Breast epithelium (tissue), 4 donors: Measurements from ENCODE around the gene ANXA2. TPM values are rescaled to one million over a fixed set of nuclear protein-coding genes. Genes with fewer than 3 reads are reported as not detected.

Source experiments
- DNase-seq, 2 donors: peaks; one replicate each; pipeline ENCODE4 v3.0.0-alpha.2; 2019; ENCODE audit warnings: low spot score in 2 of 2
- H3K27ac ChIP-seq, 2 donors: fragments of 200-600 bp; sonication (generic) in 1 of 2; one replicate each; pipeline ENCODE4 v1.5.1; 2016 to 2019; ENCODE audit warnings: mild to moderate bottlenecking in 1 of 2
- H3K27me3 ChIP-seq, 2 donors: fragments of 200-600 bp; sonication (generic) in 1 of 2; one replicate each; pipeline versions ENCODE4 v1.5.1 to v1.6.0; 2017 to 2019; ENCODE audit warnings: control low read depth in 1 of 2, mild to moderate bottlenecking in 1 of 2
- H3K36me3 ChIP-seq: fragments of 200-600 bp; one replicate; pipeline ENCODE4 v1.5.1; 2019
- H3K4me1 ChIP-seq, 2 donors: fragments of 200-600 bp; sonication (generic); one replicate each; pipeline ENCODE4 v1.5.1; 2016 to 2019; ENCODE audit warnings: control low read depth in 1 of 2
- H3K4me3 ChIP-seq, 3 donors: fragments of 200-600 bp; sonication (generic); 1 replicate in 2 of 3; 2 replicates in 1 of 3; pipeline ENCODE4 v1.5.1; 2016 to 2019; ENCODE audit warnings: mild to moderate bottlenecking in 3 of 3, moderate library complexity in 2 of 3
- H3K9me3 ChIP-seq, 2 donors: fragments of 200-600 bp; sonication (generic) in 1 of 2; one replicate each; pipeline ENCODE4 v1.5.1; 2016 to 2019; ENCODE audit warnings: control low read depth in 1 of 2
- POLR2A ChIP-seq: fragments of 450-650 bp; IDR thresholded peaks from one replicate; pipeline ENCODE4 v1.6.1; 2016; ENCODE audit warnings: antibody characterized with exemption, mild to moderate bottlenecking, moderate library complexity
- POLR2AphosphoS5 ChIP-seq, 3 donors: sonication (generic); formaldehyde crosslinking; IDR thresholded peaks; one replicate each; pipeline ENCODE4 v1.6.1; 2017; ENCODE audit warnings: antibody characterized with exemption in 3 of 3
- intact Hi-C: fragments of 100-400 bp; cut with DNase I; formaldehyde crosslinking; loops from one replicate; pipeline ENCODE4 v1.15.1; 2023; ENCODE audit warnings: low total_unique reads
- total RNA-seq, 3 donors: library from RNA; depleted of rRNA; stranded (reverse); fragments of >200 nt; gene quantifications; one replicate each; pipeline ENCODE4 v1.1.0, GENCODE V29; 2016
- TF ChIP-seq, protein P1 (sequence below), 3 donors: fragments of 450-650 bp; IDR thresholded peaks; one replicate each; pipeline ENCODE4 v1.5.1; 2016 to 2017; ENCODE audit warnings: antibody characterized with exemption in 3 of 3, mild to moderate bottlenecking in 3 of 3, moderate library complexity in 3 of 3

The ANXA2 gene
- total RNA-seq, 3 donors from 2014 or later, result 875 to 1,598 (median 923) TPM

DNA sequence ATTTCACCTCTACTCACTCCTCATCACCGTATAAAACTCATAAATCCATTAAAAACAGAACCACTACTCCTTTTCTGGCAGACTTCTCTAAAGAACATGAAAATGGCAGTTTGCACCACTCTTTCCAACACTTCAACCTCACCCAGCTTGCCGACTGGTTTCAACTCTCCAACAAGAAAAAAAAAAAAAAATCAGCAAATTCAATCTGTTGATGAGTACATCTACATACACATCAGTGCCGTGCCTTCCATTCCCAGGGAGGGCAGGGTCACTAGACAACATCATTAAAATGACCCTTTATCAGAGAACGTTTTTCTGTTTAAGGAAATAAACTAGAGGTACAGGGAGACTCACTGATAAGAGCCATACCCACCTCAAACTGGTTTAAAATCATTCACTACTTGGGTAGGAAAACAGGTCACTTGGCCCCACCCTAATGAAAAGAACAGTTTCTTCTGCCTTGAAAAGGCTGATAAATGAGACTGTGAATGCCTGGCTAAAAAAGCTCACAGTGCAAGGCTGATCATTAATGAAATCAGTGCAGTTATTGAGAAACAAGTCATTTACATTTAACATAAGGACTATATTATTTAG is 6.0 kb downstream of the ANXA2 start:
- TF ChIP-seq, protein P1, sequence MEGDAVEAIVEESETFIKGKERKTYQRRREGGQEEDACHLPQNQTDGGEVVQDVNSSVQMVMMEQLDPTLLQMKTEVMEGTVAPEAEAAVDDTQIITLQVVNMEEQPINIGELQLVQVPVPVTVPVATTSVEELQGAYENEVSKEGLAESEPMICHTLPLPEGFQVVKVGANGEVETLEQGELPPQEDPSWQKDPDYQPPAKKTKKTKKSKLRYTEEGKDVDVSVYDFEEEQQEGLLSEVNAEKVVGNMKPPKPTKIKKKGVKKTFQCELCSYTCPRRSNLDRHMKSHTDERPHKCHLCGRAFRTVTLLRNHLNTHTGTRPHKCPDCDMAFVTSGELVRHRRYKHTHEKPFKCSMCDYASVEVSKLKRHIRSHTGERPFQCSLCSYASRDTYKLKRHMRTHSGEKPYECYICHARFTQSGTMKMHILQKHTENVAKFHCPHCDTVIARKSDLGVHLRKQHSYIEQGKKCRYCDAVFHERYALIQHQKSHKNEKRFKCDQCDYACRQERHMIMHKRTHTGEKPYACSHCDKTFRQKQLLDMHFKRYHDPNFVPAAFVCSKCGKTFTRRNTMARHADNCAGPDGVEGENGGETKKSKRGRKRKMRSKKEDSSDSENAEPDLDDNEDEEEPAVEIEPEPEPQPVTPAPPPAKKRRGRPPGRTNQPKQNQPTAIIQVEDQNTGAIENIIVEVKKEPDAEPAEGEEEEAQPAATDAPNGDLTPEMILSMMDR (IDR thresholded peaks at IDR 0.05), result no peak
- no peak for TF ChIP-seq POLR2A
- no peak for TF ChIP-seq POLR2AphosphoS5 (IDR thresholded peaks at IDR 0.05)
- intact Hi-C loops, result no loop called here
- Histone ChIP-seq H3K27ac (peak overlapping the region; percentile 91 to 99), H3K4me3 (no peak overlapping the region), H3K9me3 (no peaks in the 10 kb centered on the region), H3K4me1 (peaks cover 20 to 64% of the 10 kb centered on the region in 2 donors), H3K36me3 (no peaks in the 10 kb centered on the region), H3K27me3 (no peaks in the 10 kb centered on the region)
- no peak for DNase-seq

DNA sequence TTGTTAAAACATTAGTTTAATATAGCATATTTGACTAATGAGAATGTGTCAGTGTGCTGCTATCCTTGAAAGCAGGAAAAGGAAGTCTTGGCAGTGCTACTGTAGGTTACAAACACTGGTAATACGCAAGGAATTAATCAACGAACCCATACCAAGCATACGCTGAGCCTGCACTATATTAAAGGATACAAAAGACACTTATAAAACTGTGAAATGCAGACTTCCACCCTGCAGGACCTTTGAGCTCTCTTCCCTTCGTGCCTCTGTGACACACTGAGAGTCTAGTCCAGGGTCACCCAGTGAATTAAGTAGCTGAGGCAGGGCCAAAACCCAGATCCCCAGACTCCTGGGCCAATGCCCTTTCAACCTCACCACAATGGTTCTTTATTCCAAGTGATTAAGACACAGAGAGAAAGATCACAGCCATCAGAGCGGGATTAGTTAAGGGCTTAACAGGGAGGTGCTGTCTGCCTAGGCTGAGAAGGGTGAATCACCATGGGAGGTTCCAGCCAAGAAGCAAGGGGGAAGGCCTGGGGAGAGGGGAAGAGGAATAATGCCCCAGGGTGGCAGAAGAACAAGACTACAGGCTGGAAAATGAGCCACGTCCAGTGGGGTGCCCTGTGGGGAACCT is 6.8 kb downstream of the ANXA2 start:
- no peaks in the 10 kb centered on the region for H3K27me3 ChIP-seq
- peak overlapping the region; percentile 91 to 99 for H3K27ac ChIP-seq
- H3K9me3 ChIP-seq, result no peaks in the 10 kb centered on the region
- intact Hi-C loops, result no loop called here
- DNase-seq, result peak in 1 of 2 donors; percentile 54
- H3K4me1 ChIP-seq, result peaks cover 20 to 64% of the 10 kb centered on the region in 2 donors
- TF ChIP-seq, protein P1 (IDR thresholded peaks at IDR 0.05), result no peak
- peak in 2 of 3 donors; percentile 15 to 50 for TF ChIP-seq POLR2AphosphoS5 (IDR thresholded peaks at IDR 0.05)
- no peaks in the 10 kb centered on the region for H3K36me3 ChIP-seq
- H3K4me3 ChIP-seq, result peak overlapping the region in 2 of 3 donors; percentile 12 to 53

GRCh38 chr15:60390231-60390630 is 7.6 kb downstream of the ANXA2 start:
- intact Hi-C loops, result no loop called here
- Histone ChIP-seq H3K4me1 (peaks cover 13 to 61% of the 10 kb centered on the region in 2 donors), H3K27ac (peak overlapping the region; percentile 91 to 99), H3K4me3 (peak overlapping the region in 2 of 3 donors; percentile 12 to 53), H3K36me3 (no peaks in the 10 kb centered on the region), H3K9me3 (no peaks in the 10 kb centered on the region), H3K27me3 (no peaks in the 10 kb centered on the region)
- TF ChIP-seq POLR2AphosphoS5 (IDR thresholded peaks at IDR 0.05) (no peak), POLR2A (no peak)
- TF ChIP-seq, protein P1 (IDR thresholded peaks at IDR 0.05), result no peak
- DNase-seq, result no peak

GRCh38 chr15:60389261-60390077 is 8.3 kb downstream of the ANXA2 start:
- H3K27ac ChIP-seq, result peak overlapping the region; percentile 91 to 99
- H3K36me3 ChIP-seq, result no peaks in the 10 kb centered on the region
- intact Hi-C loops, result no loop called here
- TF ChIP-seq, protein P1 (IDR thresholded peaks at IDR 0.05), result no peak
- no peak for TF ChIP-seq POLR2A
- no peak for TF ChIP-seq POLR2AphosphoS5 (IDR thresholded peaks at IDR 0.05)
- H3K27me3 ChIP-seq, result no peaks in the 10 kb centered on the region
- no peak for DNase-seq
- H3K9me3 ChIP-seq, result no peaks in the 10 kb centered on the region
- H3K4me1 ChIP-seq, result peaks cover 9 to 54% of the 10 kb centered on the region in 2 donors
- peak overlapping the region in 2 of 3 donors; percentile 10 to 53 for H3K4me3 ChIP-seq
